Lower lobe of right lung (tissue), 2 donors: ENCODE results near the gene ASB16. TPM values are rescaled to one million over a fixed set of nuclear protein-coding genes. Genes with fewer than 3 reads are reported as not detected.

ENCODE experiments used
- ATAC-seq, 2 donors: fragments of 200-7000 bp; cut with Tn5 transposase; one replicate each; pipeline ENCODE4 v1.9.1; 2020 to 2022; ENCODE audit warnings: mild to moderate bottlenecking in 2 of 2, moderate library complexity in 2 of 2
- DNase-seq: peaks from one replicate; pipeline ENCODE4 v3.0.0-alpha.2; 2020
- H3K27ac ChIP-seq: fragments of 200-600 bp; one replicate; pipeline ENCODE4 v1.8.0; 2022
- H3K27me3 ChIP-seq: fragments of 200-600 bp; one replicate; pipeline ENCODE4 v1.8.0; 2022; ENCODE audit warnings: low read depth
- H3K36me3 ChIP-seq: fragments of 200-600 bp; one replicate; pipeline ENCODE4 v1.8.0; 2022; ENCODE audit warnings: mild to moderate bottlenecking
- H3K4me1 ChIP-seq: fragments of 200-600 bp; one replicate; pipeline ENCODE4 v1.8.0; 2022
- H3K4me3 ChIP-seq: fragments of 200-600 bp; one replicate; pipeline ENCODE4 v1.8.0; 2022; ENCODE audit warnings: mild to moderate bottlenecking
- H3K9me3 ChIP-seq: fragments of 200-600 bp; one replicate; pipeline ENCODE4 v1.8.0; 2022
- intact Hi-C: fragments of 100-400 bp; cut with DNase I; formaldehyde crosslinking; loops from one replicate; pipeline ENCODE4 v1.11.0; 2022
- total RNA-seq: library from RNA; stranded (reverse); fragmentation: NEBNext Ultra II Directional; extraction: Animal tissue kit (Norgen Biotek cat#: 25700); gene quantifications from one replicate; pipeline ENCODE4 v1.2.1, GENCODE V29; 2021
- TF ChIP-seq, protein P1 (sequence below): fragments of 200-600 bp; IDR thresholded peaks from one replicate; pipeline ENCODE4 v1.8.0; 2022; ENCODE audit warnings: antibody characterized with exemption, mild to moderate bottlenecking
- donor health status: DM: no; HTN: yes; CAD: no; lungs with severe emphysema.

The ASB16 gene
- total RNA-seq, 1 donor from 2014 or later, result not detected

DNA sequence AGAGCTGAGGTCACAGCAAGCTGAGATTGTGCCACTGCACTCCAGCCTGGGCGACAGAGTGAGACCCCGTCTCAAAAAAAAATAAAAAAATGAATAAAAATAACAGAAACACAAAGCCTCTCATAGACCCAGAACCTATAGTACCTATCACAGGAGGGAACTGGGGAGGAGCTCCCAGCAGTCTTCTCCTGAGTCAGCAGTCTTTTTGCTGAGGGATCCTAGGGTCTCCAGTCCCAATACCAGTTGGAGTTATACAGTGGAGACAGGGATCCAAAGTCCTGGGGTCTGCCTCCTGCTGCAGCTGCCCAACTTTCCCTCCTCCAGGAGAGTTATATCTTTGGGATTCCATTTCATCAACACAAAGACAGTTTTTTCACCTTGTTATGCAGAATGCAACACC lies 12.5 kb downstream of the ASB16 start:
- peaks cover 18% of the 10 kb centered on the region for H3K4me1 ChIP-seq
- intact Hi-C loops, result no loop called here
- DNase-seq (no peak), ATAC-seq (no peak)
- no peak overlapping the region for H3K4me3 ChIP-seq
- TF ChIP-seq, protein P1, sequence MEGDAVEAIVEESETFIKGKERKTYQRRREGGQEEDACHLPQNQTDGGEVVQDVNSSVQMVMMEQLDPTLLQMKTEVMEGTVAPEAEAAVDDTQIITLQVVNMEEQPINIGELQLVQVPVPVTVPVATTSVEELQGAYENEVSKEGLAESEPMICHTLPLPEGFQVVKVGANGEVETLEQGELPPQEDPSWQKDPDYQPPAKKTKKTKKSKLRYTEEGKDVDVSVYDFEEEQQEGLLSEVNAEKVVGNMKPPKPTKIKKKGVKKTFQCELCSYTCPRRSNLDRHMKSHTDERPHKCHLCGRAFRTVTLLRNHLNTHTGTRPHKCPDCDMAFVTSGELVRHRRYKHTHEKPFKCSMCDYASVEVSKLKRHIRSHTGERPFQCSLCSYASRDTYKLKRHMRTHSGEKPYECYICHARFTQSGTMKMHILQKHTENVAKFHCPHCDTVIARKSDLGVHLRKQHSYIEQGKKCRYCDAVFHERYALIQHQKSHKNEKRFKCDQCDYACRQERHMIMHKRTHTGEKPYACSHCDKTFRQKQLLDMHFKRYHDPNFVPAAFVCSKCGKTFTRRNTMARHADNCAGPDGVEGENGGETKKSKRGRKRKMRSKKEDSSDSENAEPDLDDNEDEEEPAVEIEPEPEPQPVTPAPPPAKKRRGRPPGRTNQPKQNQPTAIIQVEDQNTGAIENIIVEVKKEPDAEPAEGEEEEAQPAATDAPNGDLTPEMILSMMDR, result no peak
- no peaks in the 10 kb centered on the region for H3K27me3 ChIP-seq
- no peak overlapping the region for H3K27ac ChIP-seq
- peaks cover 32% of the 10 kb centered on the region for H3K36me3 ChIP-seq
- no peaks in the 10 kb centered on the region for H3K9me3 ChIP-seq

DNA sequence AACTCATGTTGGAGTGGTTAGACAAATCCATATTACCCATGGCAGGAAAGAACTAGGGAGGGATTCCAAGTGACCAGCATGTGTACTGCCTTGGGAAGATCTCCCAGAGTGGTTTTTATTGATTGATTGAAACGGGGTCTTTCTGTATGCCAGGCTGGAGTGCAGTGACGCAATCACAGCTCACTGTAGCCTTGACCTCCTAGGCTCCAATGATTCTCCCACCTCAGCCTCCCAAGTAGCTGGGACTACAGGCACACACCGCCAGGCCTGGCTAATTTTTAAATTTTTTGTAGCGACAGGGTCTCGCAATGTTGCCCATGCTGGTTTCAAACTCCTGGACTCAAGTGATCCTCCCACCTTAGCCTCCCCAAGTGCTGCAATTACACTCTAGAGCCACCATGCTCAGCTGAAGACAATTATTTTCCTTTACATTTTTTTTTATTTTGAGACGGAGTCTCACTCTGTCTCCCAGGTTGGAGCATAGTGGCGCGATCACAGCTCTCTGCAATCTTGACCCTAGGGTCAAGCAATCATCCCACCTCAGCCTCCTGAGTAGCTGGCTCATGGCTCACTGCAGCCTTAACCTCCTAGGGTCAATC lies 13.8 kb downstream of the ASB16 start:
- Histone ChIP-seq H3K9me3 (no peaks in the 10 kb centered on the region), H3K27me3 (no peaks in the 10 kb centered on the region), H3K4me1 (peaks cover 24% of the 10 kb centered on the region), H3K4me3 (no peak overlapping the region), H3K36me3 (peaks cover 25% of the 10 kb centered on the region), H3K27ac (no peak overlapping the region)
- intact Hi-C loops, result no loop called here
- ATAC-seq (no peak), DNase-seq (no peak)
- TF ChIP-seq, protein P1, result no peak

DNA sequence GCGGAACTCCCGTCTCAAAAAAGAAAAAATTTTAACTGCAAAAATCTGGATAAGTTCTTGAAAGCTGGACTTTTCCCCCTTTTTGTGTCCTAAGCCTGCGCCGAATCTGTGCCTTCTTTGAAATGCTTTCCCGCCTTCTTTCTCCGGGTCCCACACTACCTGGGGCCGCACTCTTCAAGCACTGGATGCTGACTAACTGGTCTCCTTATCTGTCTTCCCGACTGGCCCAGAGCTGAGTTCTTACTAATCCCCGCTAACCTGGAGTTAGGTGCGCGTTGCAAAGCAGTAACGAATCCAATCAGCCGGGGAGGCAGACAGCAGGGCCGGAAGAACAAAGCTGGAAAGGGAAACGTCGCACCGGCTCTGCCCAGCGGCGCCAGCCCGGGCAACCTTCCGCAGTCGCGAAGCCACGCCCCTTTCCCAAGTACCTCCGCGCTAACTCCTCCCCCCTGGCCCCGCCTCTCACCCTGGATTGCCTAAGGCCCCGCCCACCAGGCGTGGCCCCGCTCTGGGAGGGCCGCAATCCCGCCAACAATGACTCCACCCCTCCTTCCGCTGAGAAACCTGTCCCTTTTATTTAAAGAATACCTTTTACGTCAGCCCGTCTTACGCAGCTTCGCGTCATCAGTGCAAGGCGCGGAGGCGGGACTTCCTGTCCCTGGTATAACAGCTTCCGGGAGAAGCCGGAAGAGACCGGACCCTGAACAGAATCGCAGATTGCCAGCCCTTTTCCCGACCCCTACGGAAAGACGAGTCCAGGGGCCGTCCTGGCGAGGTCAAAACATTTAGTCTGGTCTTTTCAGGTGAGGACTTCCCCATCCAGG lies 16.0 kb downstream of the ASB16 start, which contains the start of gene TMUB2:
TMUB2 (plus strand) TSS at position 666 of the 824 bp plus-strand sequence. CDS start 737 bp downstream, outside the sequence.
- Histone ChIP-seq H3K9me3 (no peaks in the 10 kb centered on the region), H3K36me3 (peaks cover 45% of the 10 kb centered on the region), H3K27me3 (no peaks in the 10 kb centered on the region), H3K27ac (peak within 1 kb of the TSS; percentile 99), H3K4me3 (peak within 1 kb of the TSS; percentile 96), H3K4me1 (peaks cover 24% of the 10 kb centered on the region)
- TF ChIP-seq, protein P1, result no peak
- ATAC-seq, result peak; percentile 97 to 99
- intact Hi-C loops, result no loop called here
- DNase-seq, result peak; percentile 99

DNA sequence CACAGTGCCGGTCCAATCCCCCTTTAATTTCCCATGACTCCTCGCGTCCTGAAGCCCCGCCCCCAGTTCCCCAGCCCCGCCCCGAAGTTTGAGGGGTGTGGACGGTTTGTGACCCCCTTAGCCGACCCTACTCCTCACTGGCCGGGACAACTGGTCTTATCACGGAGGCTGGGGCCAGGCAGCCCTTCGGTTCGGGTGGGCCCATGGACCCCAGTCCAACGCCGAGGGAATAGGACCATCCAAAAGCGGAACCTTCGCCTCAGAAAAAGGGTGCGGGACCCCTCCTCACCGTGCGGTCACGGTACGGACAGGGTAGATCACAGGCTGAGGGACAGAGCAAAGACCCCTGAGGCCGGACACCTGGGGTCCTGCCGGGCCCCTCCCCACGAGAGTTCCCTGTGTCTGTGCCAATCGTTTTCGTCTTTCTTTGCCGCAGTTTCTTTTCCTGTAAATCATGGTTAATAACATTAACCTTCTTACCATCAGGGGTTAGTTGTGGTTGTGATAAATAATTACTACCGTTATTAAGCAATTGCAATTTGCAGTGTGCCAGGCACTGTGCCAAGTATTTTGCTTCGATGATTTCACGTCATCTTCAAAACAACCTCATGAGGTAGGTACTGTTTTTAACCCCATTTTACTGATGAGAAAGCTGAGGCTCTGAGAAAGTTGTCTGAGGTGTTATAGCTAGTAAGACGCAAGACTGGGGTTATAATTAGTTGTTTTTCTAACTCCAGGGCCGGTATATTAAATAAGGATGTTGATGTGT lies 16.8 kb downstream of the ASB16 start:
- TF ChIP-seq, protein P1, result no peak
- Histone ChIP-seq H3K27ac (peak overlapping the region; percentile 99), H3K36me3 (peaks cover 37% of the 10 kb centered on the region), H3K4me3 (peak overlapping the region; percentile 96), H3K27me3 (no peaks in the 10 kb centered on the region), H3K4me1 (peaks cover 27% of the 10 kb centered on the region), H3K9me3 (no peaks in the 10 kb centered on the region)
- ATAC-seq (peak; percentile 80 to 84), DNase-seq (peak; percentile 75)
- intact Hi-C loops, result no loop called here

DNA sequence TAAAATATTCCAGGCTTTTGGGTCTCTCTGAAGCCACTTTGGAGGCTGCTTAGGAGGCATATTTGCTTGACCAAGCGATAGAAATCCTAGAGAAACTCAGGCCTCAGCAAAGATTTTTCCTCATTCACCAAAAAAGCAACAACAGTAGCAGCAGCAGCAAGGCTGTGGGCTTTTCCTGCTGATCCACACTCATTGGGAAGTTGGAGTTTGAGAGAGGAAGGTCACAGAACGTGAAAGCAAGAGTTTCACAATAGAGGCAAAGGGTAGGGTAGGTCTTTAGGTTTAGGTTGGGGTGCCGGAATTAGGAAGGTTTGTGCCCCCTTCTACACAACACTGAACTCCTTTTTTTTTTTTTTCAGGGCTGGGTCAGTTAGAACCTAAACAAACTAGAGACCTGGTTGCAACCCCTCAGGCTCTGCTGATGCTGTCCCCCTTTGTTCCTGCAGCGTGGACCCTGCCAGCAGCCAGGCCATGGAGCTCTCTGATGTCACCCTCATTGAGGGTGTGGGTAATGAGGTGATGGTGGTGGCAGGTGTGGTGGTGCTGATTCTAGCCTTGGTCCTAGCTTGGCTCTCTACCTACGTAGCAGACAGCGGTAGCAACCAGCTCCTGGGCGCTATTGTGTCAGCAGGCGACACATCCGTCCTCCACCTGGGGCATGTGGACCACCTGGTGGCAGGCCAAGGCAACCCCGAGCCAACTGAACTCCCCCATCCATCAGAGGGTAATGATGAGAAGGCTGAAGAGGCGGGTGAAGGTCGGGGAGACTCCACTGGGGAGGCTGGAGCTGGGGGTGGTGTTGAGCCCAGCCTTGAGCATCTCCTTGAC lies 18.3 kb downstream of the ASB16 start:
- Histone ChIP-seq H3K4me1 (peaks cover 31% of the 10 kb centered on the region), H3K4me3 (peak overlapping the region; percentile 96), H3K9me3 (no peaks in the 10 kb centered on the region), H3K36me3 (peaks cover 40% of the 10 kb centered on the region), H3K27ac (peak overlapping the region; percentile 22), H3K27me3 (no peaks in the 10 kb centered on the region)
- TF ChIP-seq, protein P1, result no peak
- no peak for DNase-seq
- ATAC-seq, result no peak
- intact Hi-C loops, result no loop called here
